Keratinocyte (primary cell): Measurements from ENCODE around the gene BEAN1. TPM values are rescaled to one million over a fixed set of nuclear protein-coding genes. Genes with fewer than 3 reads are reported as not detected.

ENCODE experiments used
- DNase-seq: peaks from one replicate; pipeline ENCODE4 v3.0.0-alpha.2; 2011; ENCODE audit warnings: low read depth, missing footprints, low spot score
- FAIRE-seq: peaks from 2 replicates; lab custom pipeline; 2011; peaks lifted over from hg19 to GRCh38; lab: Jason Lieb, UNC
- H2AFZ ChIP-seq: 2 replicates; pipeline ENCODE4 v1.6.0; 2012; ENCODE audit warnings: low read length, control low read depth, inconsistent platforms; ENCODE audit not compliant: control insufficient read depth
- H3K27ac ChIP-seq: 2 replicates; pipeline ENCODE4 v1.5.1; 2011; ENCODE audit warnings: low read length; ENCODE audit not compliant: control insufficient read depth, insufficient read depth
- H3K27me3 ChIP-seq: 3 replicates; pipeline ENCODE4 v1.6.0; 2011; ENCODE audit warnings: low read length; ENCODE audit not compliant: control insufficient read depth, insufficient read depth; ENCODE audit errors: extremely low read depth
- H3K36me3 ChIP-seq, 2 experiments: 2 replicates in 1 of 2; 3 replicates in 1 of 2; pipeline ENCODE4 v1.5.1; 2011; ENCODE audit warnings: low read length in 2 of 2, mild to moderate bottlenecking in 1 of 2; ENCODE audit not compliant: control insufficient read depth in 2 of 2, insufficient read depth in 2 of 2; ENCODE audit errors: extremely low read depth in 1 of 2
- H3K4me1 ChIP-seq: 3 replicates; pipeline ENCODE4 v1.5.1; 2011; ENCODE audit warnings: low read length; ENCODE audit not compliant: control insufficient read depth, insufficient read depth; ENCODE audit errors: extremely low read depth
- H3K4me2 ChIP-seq: 3 replicates; pipeline ENCODE4 v1.6.0; 2011; ENCODE audit warnings: low read depth, low read length; ENCODE audit not compliant: control insufficient read depth, insufficient read depth; ENCODE audit errors: extremely low read depth
- H3K4me3 ChIP-seq, 3 experiments: fragments of 200-600 bp in 1 of 3; sonication (generic) in 1 of 3; 2 replicates in 2 of 3; 3 replicates in 1 of 3; pipeline ENCODE4 v1.5.1; 2011 to 2016; ENCODE audit warnings: low read length in 3 of 3, mild to moderate bottlenecking in 3 of 3, control low read depth in 2 of 3, inconsistent platforms in 1 of 3, low read depth in 1 of 3, mixed read lengths in 1 of 3, mixed run types in 1 of 3, moderate library complexity in 1 of 3; ENCODE audit not compliant: control insufficient read depth in 2 of 3, insufficient read depth in 2 of 3; ENCODE audit errors: extremely low read depth in 1 of 3
- H3K79me2 ChIP-seq: 2 replicates; pipeline ENCODE4 v1.6.0; 2012; ENCODE audit warnings: low read length; ENCODE audit not compliant: control insufficient read depth, insufficient read depth
- H3K9ac ChIP-seq: 3 replicates; pipeline ENCODE4 v1.6.0; 2011; ENCODE audit warnings: low read length; ENCODE audit not compliant: control insufficient read depth, insufficient read depth; ENCODE audit errors: extremely low read depth
- H3K9me1 ChIP-seq: 3 replicates; pipeline ENCODE4 v1.6.0; 2011; ENCODE audit warnings: low read length; ENCODE audit not compliant: control insufficient read depth, insufficient read depth; ENCODE audit errors: extremely low read depth
- H3K9me3 ChIP-seq: 2 replicates; pipeline ENCODE4 v1.5.1; 2012; ENCODE audit warnings: low read depth, low read length; ENCODE audit not compliant: control insufficient read depth
- H4K20me1 ChIP-seq: 3 replicates; pipeline ENCODE4 v1.6.0; 2011; ENCODE audit warnings: low read length; ENCODE audit not compliant: control insufficient read depth, insufficient read depth; ENCODE audit errors: extremely low read depth
- CTCF ChIP-seq, 3 experiments: IDR thresholded peaks in 1 of 3; conservative IDR thresholded peaks in 1 of 3; optimal IDR thresholded peaks in 1 of 3; 2 replicates in 2 of 3; 3 replicates in 1 of 3; pipeline versions ENCODE3 to v1.5.1; 2011; ENCODE audit warnings: low read length in 3 of 3, mild to moderate bottlenecking in 3 of 3, moderate library complexity in 2 of 3, control low read depth in 1 of 3, inconsistent platforms in 1 of 3; ENCODE audit not compliant: insufficient read depth in 2 of 3; ENCODE audit errors: extremely low read depth in 1 of 3
- EZH2 ChIP-seq: IDR thresholded peaks from one replicate; pipeline ENCODE4 v1.6.1; 2012; ENCODE audit warnings: inconsistent platforms, mild to moderate bottlenecking, low read length, moderate library complexity
- dilution Hi-C: fragments of 300-500 bp; cut with MboI; formaldehyde crosslinking; loops from one replicate; pipeline ENCODE4 v1.7.0; 2020; ENCODE audit warnings: low sequenced_read_pairs; ENCODE audit not compliant: extremely low pct_ligation_motif_present
- polyA plus RNA-seq, 5 experiments: library from polyadenylated mRNA; depleted of rRNA in 3 of 5; stranded (reverse) in 3 of 5; stranded (forward) in 1 of 5; unstranded in 1 of 5; fragments of >200 nt; gene quantifications; 1 replicate in 1 of 5; 2 replicates in 3 of 5; 3 replicates in 1 of 5; pipeline versions ENCODE4 v1.2.1 to v1.2.3, GENCODE V29; 2011 to 2012; ENCODE audit warnings: missing spikeins in 2 of 5, low read depth in 1 of 5, low replicate concordance in 1 of 5

The BEAN1 gene
- polyA plus RNA-seq, 1 donor (not counting 4 experiments of a cell fraction or from before 2014, with no cell fraction given) = 0.24 TPM

- Histone ChIP-seq H3K4me1 (peaks cover 6% of the 10 kb centered on the region), H3K9me1 (no peaks in the 10 kb centered on the region), H2AFZ (no peak overlapping the region), H3K4me2 (no peak overlapping the region), H3K9me3 (no peaks in the 10 kb centered on the region), H3K9ac (no peak overlapping the region), H3K4me3 (no peak overlapping the region), H3K27ac (no peak overlapping the region), H3K36me3 (no peaks in the 10 kb centered on the region), H3K27me3 (peaks cover 5% of the 10 kb centered on the region), H3K79me2 (no peaks in the 10 kb centered on the region), H4K20me1 (no peaks in the 10 kb centered on the region)
- TF ChIP-seq EZH2 (no peak), CTCF (optimal IDR thresholded peaks at IDR 0.05 in 1 of 3, IDR thresholded peaks at IDR 0.05 in 1 of 3, conservative IDR thresholded peaks at IDR 0.05 in 1 of 3; ENCODE audit: extremely low read depth in 1 of 3, insufficient read depth in 2 of 3, low read length in 3 of 3) (no peak)
- FAIRE-seq = no peak
- DNase-seq = no peak
- dilution Hi-C loops = no loop called here
Observed at GRCh38 chr16:66438536-66438935, 11.4 kb downstream of the BEAN1 start.

GRCh38 chr16:66439051-66439730 lies 12.1 kb downstream of the BEAN1 start:
- FAIRE-seq (no peak), DNase-seq (no peak)
- H3K9ac ChIP-seq = no peak overlapping the region
- TF ChIP-seq CTCF (optimal IDR thresholded peaks at IDR 0.05 in 1 of 3, IDR thresholded peaks at IDR 0.05 in 1 of 3, conservative IDR thresholded peaks at IDR 0.05 in 1 of 3; ENCODE audit: extremely low read depth in 1 of 3, insufficient read depth in 2 of 3, low read length in 3 of 3) (no peak), EZH2 (no peak)
- dilution Hi-C loops = no loop called here
- H3K27me3 ChIP-seq = peaks cover 7% of the 10 kb centered on the region
- H3K4me2 ChIP-seq = no peak overlapping the region
- H4K20me1 ChIP-seq = no peaks in the 10 kb centered on the region
- H3K36me3 ChIP-seq = no peaks in the 10 kb centered on the region
- H3K9me1 ChIP-seq = no peaks in the 10 kb centered on the region
- peaks cover 6% of the 10 kb centered on the region for H3K4me1 ChIP-seq
- H2AFZ ChIP-seq = no peak overlapping the region
- no peaks in the 10 kb centered on the region for H3K79me2 ChIP-seq
- H3K4me3 ChIP-seq = no peak overlapping the region
- H3K27ac ChIP-seq = no peak overlapping the region
- no peaks in the 10 kb centered on the region for H3K9me3 ChIP-seq
